HG03460 (cell line): Measurements from ENCODE around the gene MYO1D.
"Not testable (repeated sequence)": the region's sequence is repeated elsewhere in the genome, so short reads cannot be mapped to it uniquely, and the experiment has no call there.

Experiments used
- ATAC-seq: cut with Tn5 transposase; IDR thresholded peaks from one replicate; pipeline ENCODE4 v1.9.1; 2021; ENCODE audit not compliant: unreplicated experiment

The MYO1D gene

GRCh38 chr17:32821987-32822934 is 54.7 kb downstream of the MYO1D start:
- not testable (repeated sequence) for ATAC-seq

DNA sequence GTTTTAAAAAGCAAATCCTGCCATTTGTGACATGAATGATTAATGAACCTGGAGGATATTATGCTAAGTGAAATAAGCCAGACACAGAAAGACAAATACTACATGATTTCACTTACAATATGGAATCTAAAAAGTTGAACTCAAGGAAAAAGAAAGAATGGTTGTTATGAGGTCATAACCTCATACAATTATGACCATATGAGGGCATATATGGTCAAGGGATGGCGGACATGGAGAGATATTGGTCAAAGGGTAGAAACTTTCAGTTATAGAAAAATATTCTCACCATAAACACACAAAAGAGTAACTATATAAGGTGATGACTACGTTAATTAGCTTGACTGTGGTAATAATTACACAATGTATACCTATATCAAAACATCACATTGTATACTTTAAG is 56.5 kb downstream of the MYO1D start:
- no peak for ATAC-seq

DNA sequence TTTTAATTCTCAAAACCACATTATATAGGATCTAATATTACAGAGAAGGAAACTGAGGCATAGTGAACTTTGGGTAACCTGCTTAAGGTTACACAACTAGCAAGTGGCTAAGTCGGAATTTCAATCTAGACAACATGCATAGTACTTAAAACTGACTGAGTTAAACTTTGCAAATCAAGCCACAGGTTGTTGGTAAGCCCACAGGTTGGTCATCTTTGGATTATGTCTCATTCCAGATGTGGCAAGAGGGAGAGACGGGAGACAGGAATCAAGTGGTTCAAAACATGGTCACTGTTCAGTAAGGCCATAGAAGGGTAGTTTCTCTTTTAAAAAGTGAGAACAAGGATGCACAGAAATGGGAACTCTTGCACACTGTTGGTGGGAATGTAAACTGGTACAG is 57.1 kb downstream of the MYO1D start:
- no peak for ATAC-seq

GRCh38 chr17:32819035-32819434 is 57.9 kb downstream of the MYO1D start:
- no peak for ATAC-seq

GRCh38 chr17:32815460-32815859 is 61.5 kb downstream of the MYO1D start:
- no peak for ATAC-seq

DNA sequence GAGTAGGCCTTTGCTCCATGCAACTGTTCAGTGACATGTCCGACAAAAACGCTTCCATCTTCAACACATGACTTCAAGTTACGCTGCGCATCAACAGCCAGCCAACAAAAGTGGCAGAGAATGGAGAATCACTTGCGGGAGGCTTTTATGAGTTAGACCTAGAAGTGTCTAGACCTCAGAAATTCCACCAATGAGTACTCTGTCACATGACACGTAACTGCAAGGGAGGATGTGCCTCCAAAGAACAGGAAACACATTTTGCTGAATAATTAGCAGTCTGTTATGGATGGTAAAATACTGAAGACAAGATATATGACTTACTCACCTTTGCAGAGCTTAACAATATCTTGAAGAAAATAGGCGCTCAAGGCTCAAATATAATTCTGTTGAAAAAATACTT is 62.1 kb downstream of the MYO1D start:
- no peak for ATAC-seq

DNA sequence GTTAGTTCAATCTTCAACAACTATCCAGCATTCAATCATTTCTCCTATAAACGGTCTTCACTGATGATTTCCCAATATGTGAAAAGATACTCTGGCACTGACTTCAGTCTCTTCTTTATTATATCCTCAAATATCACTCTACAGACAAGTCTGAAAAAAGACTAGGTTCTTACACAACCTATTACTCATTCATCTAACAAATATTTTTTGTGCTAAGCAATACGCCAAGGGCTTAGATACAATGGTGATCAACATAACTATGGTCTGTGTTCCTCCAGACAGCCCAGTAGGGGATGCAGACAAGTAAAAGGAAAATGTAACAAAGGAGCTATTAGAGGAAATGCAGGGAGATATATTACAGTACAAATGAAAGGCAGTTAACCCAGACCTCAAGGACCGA is 63.9 kb downstream of the MYO1D start:
- ATAC-seq, result no peak

- no peak for ATAC-seq
Observed at GRCh38 chr17:32810690-32811089, 66.2 kb downstream of the MYO1D start.

DNA sequence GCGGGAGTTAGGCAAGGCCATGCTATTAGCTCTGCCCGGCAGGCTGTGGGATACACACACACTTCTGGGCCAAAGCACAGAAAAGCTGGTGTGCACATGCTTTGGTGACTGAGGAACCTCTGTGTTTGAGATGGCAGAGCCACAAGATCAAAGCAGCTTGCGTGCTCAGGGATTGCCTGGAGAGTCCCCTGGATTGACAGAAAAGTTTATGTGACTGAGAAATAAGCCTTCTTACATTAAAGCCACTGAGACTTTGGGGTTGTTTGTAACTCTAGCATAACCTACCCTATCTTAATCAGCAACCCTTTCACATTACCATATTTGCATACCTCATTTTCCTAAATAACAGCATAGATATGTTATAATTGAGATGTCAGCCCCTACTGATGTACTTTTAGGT is 69.3 kb downstream of the MYO1D start:
- no peak for ATAC-seq

- ATAC-seq, result no peak
Observed at GRCh38 chr17:32806646-32807045, 70.3 kb downstream of the MYO1D start.

DNA sequence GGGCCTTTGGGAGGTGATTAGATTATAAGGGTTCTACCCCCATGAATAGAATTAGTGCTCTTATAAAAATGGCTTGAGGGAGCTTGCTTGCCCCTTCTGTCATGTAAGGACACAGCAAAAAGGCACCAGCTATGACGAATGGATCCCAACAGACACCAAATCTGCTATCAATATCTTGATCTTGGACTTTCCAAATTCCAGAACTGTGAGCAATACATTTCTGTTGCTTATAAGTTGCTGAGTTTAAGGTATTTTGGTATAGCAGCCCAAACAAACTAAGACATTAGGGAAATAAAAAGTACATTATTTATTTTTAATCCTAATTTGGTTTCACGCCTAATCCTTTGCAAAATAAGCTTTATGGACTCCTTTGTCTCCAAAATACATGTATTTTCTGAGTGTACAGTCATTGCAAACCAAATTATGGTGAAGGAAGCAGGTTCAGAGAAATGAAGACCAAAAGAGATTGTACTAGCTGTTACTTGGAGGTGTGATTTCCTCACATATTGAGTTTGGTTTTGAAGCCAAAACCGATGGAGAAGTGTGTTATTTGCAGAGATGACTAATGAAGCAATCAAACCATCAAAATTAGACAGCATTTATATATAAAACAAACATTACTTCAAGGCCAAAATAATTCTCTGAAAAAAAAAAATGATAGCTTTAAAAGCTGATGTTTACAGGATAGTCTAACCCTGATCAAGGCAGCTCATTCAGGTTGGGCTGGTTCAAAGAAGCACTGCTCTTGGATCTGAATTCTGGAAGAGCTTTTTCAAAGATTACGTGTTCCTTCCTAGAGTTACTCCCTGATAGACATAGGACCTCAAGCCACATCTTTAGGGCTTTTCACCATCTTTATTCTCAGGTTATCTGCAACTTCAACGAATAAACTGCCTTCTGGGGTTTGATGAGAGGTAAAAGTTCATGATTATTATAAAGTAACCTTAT is 71.6 kb downstream of the MYO1D start:
- no peak for ATAC-seq

- no peak for ATAC-seq
Observed at GRCh38 chr17:32803544-32803943, 73.4 kb downstream of the MYO1D start.

GRCh38 chr17:32802306-32802705 is 74.6 kb downstream of the MYO1D start:
- ATAC-seq, result no peak

GRCh38 chr17:32801641-32802040 is 75.3 kb downstream of the MYO1D start:
- no peak for ATAC-seq

GRCh38 chr17:32801193-32801592 is 75.7 kb downstream of the MYO1D start:
- ATAC-seq, result no peak

- no peak for ATAC-seq
Observed at GRCh38 chr17:32798938-32799337, 78.0 kb downstream of the MYO1D start.

DNA sequence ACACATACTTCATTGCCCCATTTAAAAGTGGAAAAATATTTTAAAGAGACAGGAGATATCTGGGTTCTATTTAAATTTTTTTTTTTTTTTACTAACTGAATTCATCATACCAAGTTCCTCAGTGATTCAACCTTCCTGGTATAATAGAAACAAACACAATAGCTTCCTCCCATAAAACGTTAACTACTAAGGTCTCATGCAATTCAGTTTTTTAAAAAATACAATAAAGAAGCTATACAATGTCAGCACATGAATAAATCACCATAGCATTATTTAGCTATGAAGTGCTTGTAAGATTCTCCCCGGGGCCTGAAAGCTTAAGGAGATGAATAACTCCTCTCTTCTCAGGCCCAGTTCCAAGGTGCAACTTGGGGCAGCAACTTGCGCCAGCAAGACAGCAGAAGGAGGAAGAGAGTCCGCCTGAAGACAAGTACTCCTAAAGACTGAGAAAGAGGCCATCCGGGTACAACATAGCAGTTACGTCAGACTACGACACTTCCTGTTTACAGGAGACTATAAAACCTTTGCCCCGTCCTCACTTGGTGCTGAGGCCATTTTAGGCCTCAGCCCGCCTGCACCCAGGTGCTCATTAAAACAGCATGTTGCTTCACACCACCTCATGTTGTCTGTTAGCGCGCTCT is 81.5 kb downstream of the MYO1D start:
- ATAC-seq, result no peak

GRCh38 chr17:32794533-32795246 is 82.2 kb downstream of the MYO1D start:
- no peak for ATAC-seq

DNA sequence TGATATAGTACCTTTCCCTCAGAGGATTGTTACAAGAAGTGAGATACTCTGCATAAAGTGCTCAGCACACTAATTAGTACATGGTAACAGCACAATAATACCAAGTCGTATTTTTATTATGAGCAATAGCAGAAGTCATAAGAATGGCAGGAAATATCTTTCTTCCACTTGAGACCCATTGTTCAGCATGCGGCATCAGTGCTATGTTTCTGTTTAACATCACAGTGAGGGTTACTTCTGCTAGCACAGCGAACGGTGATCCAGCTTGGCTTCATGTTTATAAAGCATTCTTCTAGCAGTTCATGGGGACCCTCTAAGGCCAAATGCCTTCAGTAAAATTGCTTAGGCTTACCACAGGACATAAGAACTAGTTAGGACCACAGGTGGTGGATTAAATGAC is 83.1 kb downstream of the MYO1D start:
- ATAC-seq, result no peak

- no peak for ATAC-seq
Observed at GRCh38 chr17:32792207-32792606, 84.7 kb downstream of the MYO1D start.

GRCh38 chr17:32786169-32786568 is 90.8 kb downstream of the MYO1D start:
- no peak for ATAC-seq
